Small intestine (tissue), 7 donors: Measurements from ENCODE around the gene RITA1. TPM values are rescaled to one million over a fixed set of nuclear protein-coding genes. Genes with fewer than 3 reads are reported as not detected.
A peak's percentile ranks its signal among the peaks of the same experiment; 100 is the strongest.
"Not testable (repeated sequence)": the region's sequence is repeated elsewhere in the genome, so short reads cannot be mapped to it uniquely, and the experiment has no call there.

Experiments
- DNase-seq, 2 donors: peaks; one replicate each; pipeline versions ENCODE4 v3.0.0 to v3.0.0-alpha.2; 2013
- FAIRE-seq: peaks from 2 replicates; lab custom pipeline; 2012; peaks lifted over from hg19 to GRCh38; lab: Jason Lieb, UNC
- H3K27ac ChIP-seq, 3 donors: one replicate each; pipeline ENCODE4 v1.5.1; 2013; ENCODE audit warnings: low read length in 2 of 3, mild to moderate bottlenecking in 2 of 3, control low read depth in 1 of 3, inconsistent platforms in 1 of 3, low read depth in 1 of 3, moderate library complexity in 1 of 3
- H3K27me3 ChIP-seq, 3 donors: one replicate each; pipeline ENCODE4 v1.6.1; 2013; ENCODE audit warnings: low read length in 3 of 3, inconsistent platforms in 1 of 3; ENCODE audit not compliant: control insufficient read depth in 3 of 3, insufficient read depth in 3 of 3
- H3K36me3 ChIP-seq, 3 donors: one replicate each; pipeline ENCODE4 v1.6.1; 2013; ENCODE audit warnings: low read length in 3 of 3, inconsistent platforms in 1 of 3, low read depth in 1 of 3, mild to moderate bottlenecking in 1 of 3, moderate library complexity in 1 of 3; ENCODE audit not compliant: control insufficient read depth in 3 of 3, insufficient read depth in 2 of 3
- H3K4me1 ChIP-seq, 3 donors: one replicate each; pipeline ENCODE4 v1.6.1; 2013; ENCODE audit warnings: low read length in 2 of 3, inconsistent platforms in 1 of 3, low read depth in 1 of 3, mild to moderate bottlenecking in 1 of 3, moderate library complexity in 1 of 3; ENCODE audit not compliant: control insufficient read depth in 3 of 3, insufficient read depth in 2 of 3
- H3K4me3 ChIP-seq, 3 donors: one replicate each; pipeline ENCODE4 v1.5.1; 2013; ENCODE audit warnings: low read length in 3 of 3, control low read depth in 1 of 3, inconsistent platforms in 1 of 3, low read depth in 1 of 3, mild to moderate bottlenecking in 1 of 3, moderate library complexity in 1 of 3
- H3K9me3 ChIP-seq, 2 donors: one replicate each; pipeline ENCODE4 v1.6.1; 2013; ENCODE audit warnings: low read depth in 1 of 2, low read length in 1 of 2; ENCODE audit not compliant: control insufficient read depth in 2 of 2, insufficient read depth in 1 of 2
- WGBS, 3 donors: extraction: QIAGEN DNeasy Blood & Tissue Kit; methylation state at CpG; one replicate each; pipeline ENCODE4 v1.1.7; 2013; 5-methylcytosine and 5-hydroxymethylcytosine counted together
- polyA plus RNA-seq, 4 donors: library from polyadenylated mRNA; stranded (reverse) in 3 of 4; unstranded in 1 of 4; fragments of 200-250 nt in 3 of 4; fragments of 120-200 nt in 1 of 4; gene quantifications; one replicate each; pipeline versions ENCODE4 v1.2.1 to v1.2.3, GENCODE V29; 2013
- donor health status: healthy with polysubstance abuse.
- donor health status: control.
- donor health status: control.
- donor health status: Bipolar disorder and iron deficiency.
- donor health status: healthy.

Gene RITA1
- polyA plus RNA-seq, 4 donors = 15.2 to 31.5 (median 19.7) TPM

GRCh38 chr12:113198296-113198695 is 12.8 kb downstream of the RITA1 start:
- no peak overlapping the region for H3K27ac ChIP-seq
- H3K27me3 ChIP-seq = no peaks in the 10 kb centered on the region
- no peaks in the 10 kb centered on the region for H3K4me1 ChIP-seq
- DNase-seq (no peak), FAIRE-seq (no peak)
- no peaks in the 10 kb centered on the region for H3K9me3 ChIP-seq
- H3K4me3 ChIP-seq = no peak overlapping the region
- WGBS, 3 donors = 60 to 78% (median 69%) methylated on average over 1 of the region's 1 CpG
- H3K36me3 ChIP-seq = no peaks in the 10 kb centered on the region

- Histone ChIP-seq H3K27me3 (no peaks in the 10 kb centered on the region), H3K9me3 (no peaks in the 10 kb centered on the region), H3K4me3 (no peak overlapping the region), H3K27ac (no peak overlapping the region), H3K4me1 (no peaks in the 10 kb centered on the region), H3K36me3 (no peaks in the 10 kb centered on the region)
- no peak for FAIRE-seq
- 77 to 88% (median 88%) methylated on average over 12 of the region's 12 CpGs for WGBS, 3 donors
- no peak for DNase-seq
These were observed 14.7 kb downstream of the RITA1 start for GRCh38 chr12:113200021-113200797.

GRCh38 chr12:113201187-113202177 is 16.0 kb downstream of the RITA1 start:
- no peak overlapping the region for H3K27ac ChIP-seq
- DNase-seq (no peak), FAIRE-seq (no peak)
- WGBS, 3 donors = 82 to 89% (median 87%) methylated on average over 13 to 14 of the region's 14 CpGs
- H3K4me1 ChIP-seq = no peaks in the 10 kb centered on the region
- H3K27me3 ChIP-seq = no peaks in the 10 kb centered on the region
- no peaks in the 10 kb centered on the region for H3K9me3 ChIP-seq
- H3K4me3 ChIP-seq = no peak overlapping the region
- H3K36me3 ChIP-seq = no peaks in the 10 kb centered on the region

- no peak overlapping the region for H3K4me3 ChIP-seq
- no peak overlapping the region for H3K27ac ChIP-seq
- no peaks in the 10 kb centered on the region for H3K36me3 ChIP-seq
- FAIRE-seq = no peak
- WGBS, 3 donors = 79 to 86% (median 81%) methylated on average over 4 of the region's 4 CpGs
- no peaks in the 10 kb centered on the region for H3K4me1 ChIP-seq
- H3K9me3 ChIP-seq = no peaks in the 10 kb centered on the region
- H3K27me3 ChIP-seq = no peaks in the 10 kb centered on the region
- no peak for DNase-seq
These were observed 17.0 kb downstream of the RITA1 start for GRCh38 chr12:113202300-113203075.

GRCh38 chr12:113203852-113204760 is 18.6 kb downstream of the RITA1 start:
- no peaks in the 10 kb centered on the region for H3K9me3 ChIP-seq
- H3K4me3 ChIP-seq = no peak overlapping the region
- WGBS, 3 donors = 87 to 89% (median 88%) methylated on average over 8 of the region's 8 CpGs
- no peaks in the 10 kb centered on the region for H3K27me3 ChIP-seq
- H3K36me3 ChIP-seq = no peaks in the 10 kb centered on the region
- peaks cover 0 to 4% (median 0%) of the 10 kb centered on the region in 3 donors for H3K4me1 ChIP-seq
- H3K27ac ChIP-seq = no peak overlapping the region
- FAIRE-seq (no peak), DNase-seq (no peak)

- FAIRE-seq = no peak
- no peaks in the 10 kb centered on the region for H3K9me3 ChIP-seq
- H3K36me3 ChIP-seq = no peaks in the 10 kb centered on the region
- H3K27ac ChIP-seq = no peak overlapping the region
- no peaks in the 10 kb centered on the region for H3K27me3 ChIP-seq
- 49 to 82% (median 61%) methylated on average over 3 of the region's 3 CpGs for WGBS, 3 donors
- H3K4me3 ChIP-seq = no peak overlapping the region
- DNase-seq = peak in 1 of 2 donors; percentile 52
- H3K4me1 ChIP-seq = peaks cover 0 to 4% (median 0%) of the 10 kb centered on the region in 3 donors
These were observed 19.3 kb downstream of the RITA1 start for GRCh38 chr12:113204804-113205203.

GRCh38 chr12:113206802-113207201 is 21.3 kb downstream of the RITA1 start:
- not testable (repeated sequence) for FAIRE-seq, H3K36me3 ChIP-seq, DNase-seq, H3K27me3 ChIP-seq, H3K4me1 ChIP-seq, H3K4me3 ChIP-seq, H3K9me3 ChIP-seq, H3K27ac ChIP-seq
- WGBS, 3 donors = 98 to 99% (median 98%) methylated on average over 5 of the region's 5 CpGs
